ENCODE results near the gene CCL26.
A peak's percentile ranks its signal among the peaks of the same experiment; 100 is the strongest.

CCL26 gene

GRCh38 chr7:75772081-75773077 is at the start of gene CCL26:
Gene CCL26 (minus strand): TSS chr7:75772211. CDS start chr7:75772176, 35 bp downstream.
- peak; percentile 85 to 87 for DNase-seq (ENCODE audit: low read depth in 2 of 2)

GRCh38 chr7:75820688-75821087 is 48.7 kb upstream of the CCL26 start:
- DNase-seq (ENCODE audit: low read depth in 2 of 2) = no peak

GRCh38 chr7:75819711-75820110 is 47.7 kb upstream of the CCL26 start:
- DNase-seq (ENCODE audit: low read depth in 2 of 2) = no peak

- DNase-seq (ENCODE audit: low read depth in 2 of 2) = no peak
Measured at GRCh38 chr7:75818472-75818871, 46.5 kb upstream of the CCL26 start.

GRCh38 chr7:75817116-75817515 is 45.1 kb upstream of the CCL26 start:
- no peak for DNase-seq (ENCODE audit: low read depth in 2 of 2)

- no peak for DNase-seq (ENCODE audit: low read depth in 2 of 2)
Measured at GRCh38 chr7:75815418-75816064, 43.5 kb upstream of the CCL26 start.

GRCh38 chr7:75814407-75814947 is 42.5 kb upstream of the CCL26 start:
- no peak for DNase-seq (ENCODE audit: low read depth in 2 of 2)

- DNase-seq (ENCODE audit: low read depth in 2 of 2) = no peak
Measured at GRCh38 chr7:75813781-75814236, 41.8 kb upstream of the CCL26 start, which contains the start of gene CCL24. Gene CCL24 (minus strand): TSS chr7:75813806. CDS start chr7:75813715, 91 bp downstream.

GRCh38 chr7:75813084-75813483 is 41.1 kb upstream of the CCL26 start:
- DNase-seq (ENCODE audit: low read depth in 2 of 2) = no peak

GRCh38 chr7:75811894-75812678 is 40.1 kb upstream of the CCL26 start:
- no peak for DNase-seq (ENCODE audit: low read depth in 2 of 2)

GRCh38 chr7:75809396-75809795 is 37.4 kb upstream of the CCL26 start:
- no peak for DNase-seq (ENCODE audit: low read depth in 2 of 2)

- DNase-seq (ENCODE audit: low read depth in 2 of 2) = no peak
Measured at GRCh38 chr7:75808106-75808505, 36.1 kb upstream of the CCL26 start.

- DNase-seq (ENCODE audit: low read depth in 2 of 2) = no peak
Measured at GRCh38 chr7:75807452-75807851, 35.4 kb upstream of the CCL26 start.

- DNase-seq (ENCODE audit: low read depth in 2 of 2) = no peak
Measured at GRCh38 chr7:75806560-75807307, 34.7 kb upstream of the CCL26 start.

- no peak for DNase-seq (ENCODE audit: low read depth in 2 of 2)
Measured at GRCh38 chr7:75804705-75805104, 32.7 kb upstream of the CCL26 start.

GRCh38 chr7:75804004-75804403 is 32.0 kb upstream of the CCL26 start:
- DNase-seq (ENCODE audit: low read depth in 2 of 2) = no peak

- no peak for DNase-seq (ENCODE audit: low read depth in 2 of 2)
Measured at GRCh38 chr7:75802552-75802821, 30.5 kb upstream of the CCL26 start.

- DNase-seq (ENCODE audit: low read depth in 2 of 2) = no peak
Measured at GRCh38 chr7:75798770-75799169, 26.8 kb upstream of the CCL26 start.

GRCh38 chr7:75796420-75796819 is 24.4 kb upstream of the CCL26 start:
- no peak for DNase-seq (ENCODE audit: low read depth in 2 of 2)

GRCh38 chr7:75795831-75796285 is 23.8 kb upstream of the CCL26 start:
- DNase-seq (ENCODE audit: low read depth in 2 of 2) = no peak

GRCh38 chr7:75793676-75794075 is 21.7 kb upstream of the CCL26 start:
- no peak for DNase-seq (ENCODE audit: low read depth in 2 of 2)

All from fibroblast of skin of left biceps (primary cell).